ENCODE data around the gene BRAT1. TPM values are rescaled to one million over a fixed set of nuclear protein-coding genes. Genes with fewer than 3 reads are reported as not detected.
"Not testable (repeated sequence)": the region's sequence is repeated elsewhere in the genome, so short reads cannot be mapped to it uniquely, and the experiment has no call there.

BRAT1 gene
- total RNA-seq, 1 experiment from 2014 or later = 86.4 TPM

DNA sequence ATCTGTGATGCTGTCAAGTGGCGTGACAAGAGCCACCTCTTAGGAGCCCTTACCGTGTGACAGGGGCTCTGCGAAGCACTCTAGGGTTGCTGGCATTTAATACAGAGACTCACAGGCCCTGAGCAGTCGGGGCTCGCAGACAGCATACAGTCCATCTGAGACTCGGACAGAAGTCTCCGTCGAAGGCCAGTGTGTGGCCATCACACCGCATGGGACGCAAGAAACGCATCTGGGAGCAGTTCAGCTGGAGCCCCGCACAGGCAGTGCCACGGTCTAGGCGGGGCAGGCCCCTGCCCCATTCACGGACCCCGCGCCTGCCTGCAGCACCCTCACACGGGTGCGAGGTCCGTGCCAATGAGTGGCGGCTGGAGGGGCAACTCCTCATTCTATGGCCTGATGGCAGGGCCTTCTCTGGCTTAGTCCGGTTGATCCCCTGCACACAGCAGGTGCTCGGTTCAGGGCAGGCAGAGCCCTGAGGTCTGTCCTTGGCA, 37.1 kb upstream of the BRAT1 start:
- no peak for DNase-seq
- H3K36me3 ChIP-seq (replicated peaks; ENCODE audit: control insufficient read depth, insufficient read depth, low read length) = no peaks in the 10 kb centered on the region
- no peak overlapping the region for H3K4me3 ChIP-seq (ENCODE audit: insufficient read depth, low read depth, low read length)
- H3K27me3 ChIP-seq (ENCODE audit: control insufficient read depth, insufficient read depth, low read length) = no peaks in the 10 kb centered on the region

DNA sequence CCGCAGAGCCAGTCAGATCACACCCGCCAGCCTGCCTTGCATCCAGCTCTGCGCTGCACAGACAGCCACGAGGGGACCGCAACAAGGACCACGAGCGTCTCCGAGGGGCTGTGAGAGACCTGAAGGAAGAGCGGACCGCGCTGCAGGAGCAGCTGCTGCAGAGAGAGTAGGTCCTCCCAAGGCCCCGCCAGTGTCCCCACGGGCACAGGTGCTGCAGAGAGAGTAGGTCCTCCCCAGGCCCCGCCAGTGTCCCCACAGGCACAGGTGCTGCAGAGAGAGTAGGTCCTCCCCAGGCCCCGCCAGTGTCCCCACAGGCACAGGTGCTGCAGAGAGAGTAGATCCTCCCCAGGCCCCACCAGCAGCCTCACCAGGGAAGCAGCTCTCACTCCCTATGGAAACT, 34.6 kb upstream of the BRAT1 start:
- H3K36me3 ChIP-seq (replicated peaks; ENCODE audit: control insufficient read depth, insufficient read depth, low read length); H3K27me3 ChIP-seq (ENCODE audit: control insufficient read depth, insufficient read depth, low read length); H3K4me3 ChIP-seq (ENCODE audit: insufficient read depth, low read depth, low read length); DNase-seq: not testable (repeated sequence)

DNA sequence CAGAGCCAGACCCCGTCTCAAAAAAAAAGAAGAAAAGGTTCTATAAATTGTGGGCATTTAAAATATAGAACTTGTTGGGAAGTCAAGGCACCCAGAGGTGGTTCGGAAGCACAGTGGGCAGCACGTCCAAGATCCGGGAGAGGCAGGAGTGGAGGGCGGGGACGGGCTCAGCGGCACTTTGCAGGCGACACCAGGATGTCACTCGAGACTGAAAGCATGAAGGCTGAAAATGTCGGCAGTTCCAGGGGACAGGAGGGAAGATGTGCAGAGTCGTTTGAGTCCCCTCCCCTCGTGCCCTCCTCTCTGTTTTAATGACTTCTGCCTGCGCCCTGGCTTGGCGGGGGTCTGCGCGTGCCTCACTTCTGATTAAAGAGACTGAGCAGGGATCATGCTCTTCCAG, 34.0 kb upstream of the BRAT1 start:
- Histone ChIP-seq H3K36me3 (replicated peaks; ENCODE audit: control insufficient read depth, insufficient read depth, low read length) (no peaks in the 10 kb centered on the region; the same call in 1 of the 2 replicates), H3K4me3 (ENCODE audit: insufficient read depth, low read depth, low read length) (no peak overlapping the region), H3K27me3 (ENCODE audit: control insufficient read depth, insufficient read depth, low read length) (no peaks in the 10 kb centered on the region)
- DNase-seq = no peak

DNA sequence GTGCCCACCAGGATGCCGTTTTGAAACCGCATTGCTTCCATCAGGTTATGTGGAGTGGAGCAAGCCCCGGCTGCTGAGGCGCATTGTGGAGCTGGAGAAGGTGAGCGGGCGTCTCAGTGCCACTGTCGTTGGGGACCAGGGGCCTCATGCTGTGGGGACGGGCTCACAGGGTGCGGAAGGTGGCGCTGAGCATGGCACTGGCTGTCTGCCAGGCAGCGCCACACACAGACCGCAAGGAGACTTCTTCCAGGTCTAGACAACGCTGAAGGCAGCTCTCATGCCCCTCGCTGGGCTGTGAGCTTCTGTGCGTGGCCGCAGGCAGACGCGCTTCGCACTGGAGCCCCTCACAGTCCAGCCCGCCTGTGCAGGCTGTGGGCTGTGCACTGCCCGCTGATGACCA, 32.5 kb upstream of the BRAT1 start:
- DNase-seq = no peak
- Histone ChIP-seq H3K36me3 (replicated peaks; ENCODE audit: control insufficient read depth, insufficient read depth, low read length) (no peaks in the 10 kb centered on the region; the same call in 1 of the 2 replicates), H3K27me3 (ENCODE audit: control insufficient read depth, insufficient read depth, low read length) (no peaks in the 10 kb centered on the region), H3K4me3 (ENCODE audit: insufficient read depth, low read depth, low read length) (no peak overlapping the region)

DNA sequence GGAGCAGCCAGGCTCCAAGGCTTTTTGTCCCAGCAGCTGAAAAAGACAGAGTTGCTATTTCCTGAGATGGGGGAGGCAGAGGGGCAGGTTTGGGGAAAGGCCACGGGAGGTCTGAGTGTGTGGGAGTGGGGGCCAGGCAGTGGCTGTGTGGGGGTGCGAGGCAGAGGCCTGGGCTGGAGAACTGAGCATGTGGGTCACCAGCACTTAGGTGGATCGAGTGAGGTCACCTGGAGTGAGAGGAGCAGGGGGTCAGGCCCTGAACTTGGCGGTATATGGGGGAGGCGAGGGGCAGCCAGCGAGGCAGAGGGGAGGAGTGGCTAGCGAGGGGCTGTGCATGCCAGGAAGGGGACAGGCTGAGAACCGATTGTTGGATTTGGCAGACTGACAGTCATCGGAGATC, 31.8 kb upstream of the BRAT1 start:
- no peak for DNase-seq
- Histone ChIP-seq H3K27me3 (ENCODE audit: control insufficient read depth, insufficient read depth, low read length) (no peaks in the 10 kb centered on the region), H3K36me3 (replicated peaks; ENCODE audit: control insufficient read depth, insufficient read depth, low read length) (no peaks in the 10 kb centered on the region; the same call in 1 of the 2 replicates), H3K4me3 (ENCODE audit: insufficient read depth, low read depth, low read length) (no peak overlapping the region)

DNA sequence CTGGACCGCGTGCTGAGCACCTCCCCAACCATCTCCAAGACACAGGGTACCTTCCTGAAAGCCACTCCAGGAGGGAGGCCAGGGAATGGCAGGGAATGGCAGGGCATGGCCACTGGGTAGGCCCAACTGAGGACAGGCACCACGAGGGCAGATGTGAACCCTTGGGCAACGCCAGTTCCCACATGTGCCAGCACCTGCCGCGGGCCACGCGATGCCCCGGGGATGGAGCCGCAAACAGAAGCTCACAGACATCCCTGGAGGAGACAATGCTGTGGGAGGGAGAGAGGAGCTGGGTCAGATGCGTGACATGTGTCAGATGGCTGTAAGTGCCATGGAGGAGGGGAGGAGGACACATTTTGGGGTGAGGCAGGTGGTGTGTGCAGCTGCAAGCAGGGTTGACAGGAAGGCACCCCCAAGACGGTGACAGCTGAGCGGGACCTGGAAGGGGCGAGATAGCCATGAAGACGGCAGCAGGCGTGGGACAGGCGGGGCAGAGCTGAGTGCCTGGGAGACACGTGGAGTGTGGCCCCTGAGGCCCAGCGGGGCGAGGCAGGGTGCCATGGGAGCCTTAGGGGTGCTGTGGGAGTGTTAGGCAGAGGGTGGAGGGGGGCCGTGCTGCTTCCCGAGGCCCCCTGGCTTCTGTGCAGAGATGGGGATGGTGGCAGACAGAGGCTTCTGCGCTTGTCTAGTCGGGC, 31.1 kb upstream of the BRAT1 start:
- Histone ChIP-seq H3K36me3 (replicated peaks; ENCODE audit: control insufficient read depth, insufficient read depth, low read length) (no peaks in the 10 kb centered on the region; the same call in 1 of the 2 replicates), H3K4me3 (ENCODE audit: insufficient read depth, low read depth, low read length) (no peak overlapping the region), H3K27me3 (ENCODE audit: control insufficient read depth, insufficient read depth, low read length) (no peaks in the 10 kb centered on the region)
- peak; percentile 60 for DNase-seq

DNA sequence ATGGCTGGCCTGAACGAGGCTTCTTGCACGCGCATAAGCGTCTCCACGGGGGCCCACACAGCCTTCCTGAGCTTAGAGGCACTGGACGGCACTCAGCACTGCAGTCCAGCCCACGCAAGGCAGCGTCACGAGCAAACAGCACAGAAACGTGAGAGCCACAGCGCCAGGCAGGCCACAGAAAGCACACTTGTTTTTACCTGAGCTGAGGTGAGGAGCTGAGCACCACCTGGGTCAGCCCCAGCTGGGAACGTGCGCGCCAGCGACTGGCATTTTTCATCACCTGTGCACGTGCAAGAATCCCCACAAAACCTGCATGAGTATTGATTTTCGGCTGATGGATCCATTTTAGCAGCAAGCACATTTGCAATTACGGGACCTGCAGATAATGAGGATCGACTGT, 30.1 kb upstream of the BRAT1 start:
- Histone ChIP-seq H3K4me3 (ENCODE audit: insufficient read depth, low read depth, low read length) (no peak overlapping the region), H3K27me3 (ENCODE audit: control insufficient read depth, insufficient read depth, low read length) (no peaks in the 10 kb centered on the region), H3K36me3 (replicated peaks; ENCODE audit: control insufficient read depth, insufficient read depth, low read length) (no peaks in the 10 kb centered on the region; the same call in 1 of the 2 replicates)
- no peak for DNase-seq

DNA sequence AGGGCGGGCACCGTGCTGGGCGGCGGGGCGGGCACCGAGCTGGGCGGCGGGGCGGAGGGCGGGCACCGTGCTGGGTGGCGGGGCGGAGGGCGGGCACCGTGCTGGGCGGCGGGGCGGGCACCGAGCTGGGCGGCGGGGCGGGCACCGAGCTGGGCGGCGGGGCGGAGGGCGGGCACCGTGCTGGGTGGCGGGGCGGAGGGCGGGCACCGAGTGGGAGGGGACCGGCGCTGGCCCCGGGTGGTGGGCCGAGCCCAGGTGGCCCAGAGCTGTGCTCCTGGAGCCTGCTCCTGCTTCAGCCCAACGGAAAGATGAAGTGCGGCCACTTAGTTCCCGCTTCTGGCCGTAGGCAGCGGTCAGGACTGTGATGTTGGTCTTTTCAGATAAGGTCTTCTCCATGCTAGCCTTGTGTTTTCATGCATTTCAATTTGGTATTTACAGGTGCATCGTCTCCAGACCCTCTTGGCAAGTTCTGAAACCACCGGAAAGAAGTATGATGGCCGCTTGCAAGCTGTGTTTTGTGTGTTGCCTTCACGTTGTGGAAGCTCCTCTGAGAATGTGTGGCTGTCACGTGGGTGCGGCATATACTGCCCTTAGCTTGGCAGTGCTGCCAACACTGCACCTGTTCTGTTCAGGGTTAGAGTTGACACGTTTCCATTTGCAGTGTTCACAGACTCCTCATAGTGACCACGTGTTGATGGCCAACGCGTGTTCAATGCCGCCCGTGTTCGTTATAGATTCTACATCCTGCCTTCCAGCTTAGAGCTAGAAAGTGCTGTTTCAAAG, 28.7 kb upstream of the BRAT1 start:
- Histone ChIP-seq H3K36me3 (replicated peaks; ENCODE audit: control insufficient read depth, insufficient read depth, low read length) (no peaks in the 10 kb centered on the region; the same call in 1 of the 2 replicates), H3K27me3 (ENCODE audit: control insufficient read depth, insufficient read depth, low read length) (no peaks in the 10 kb centered on the region), H3K4me3 (ENCODE audit: insufficient read depth, low read depth, low read length) (no peak overlapping the region)
- no peak for DNase-seq

DNA sequence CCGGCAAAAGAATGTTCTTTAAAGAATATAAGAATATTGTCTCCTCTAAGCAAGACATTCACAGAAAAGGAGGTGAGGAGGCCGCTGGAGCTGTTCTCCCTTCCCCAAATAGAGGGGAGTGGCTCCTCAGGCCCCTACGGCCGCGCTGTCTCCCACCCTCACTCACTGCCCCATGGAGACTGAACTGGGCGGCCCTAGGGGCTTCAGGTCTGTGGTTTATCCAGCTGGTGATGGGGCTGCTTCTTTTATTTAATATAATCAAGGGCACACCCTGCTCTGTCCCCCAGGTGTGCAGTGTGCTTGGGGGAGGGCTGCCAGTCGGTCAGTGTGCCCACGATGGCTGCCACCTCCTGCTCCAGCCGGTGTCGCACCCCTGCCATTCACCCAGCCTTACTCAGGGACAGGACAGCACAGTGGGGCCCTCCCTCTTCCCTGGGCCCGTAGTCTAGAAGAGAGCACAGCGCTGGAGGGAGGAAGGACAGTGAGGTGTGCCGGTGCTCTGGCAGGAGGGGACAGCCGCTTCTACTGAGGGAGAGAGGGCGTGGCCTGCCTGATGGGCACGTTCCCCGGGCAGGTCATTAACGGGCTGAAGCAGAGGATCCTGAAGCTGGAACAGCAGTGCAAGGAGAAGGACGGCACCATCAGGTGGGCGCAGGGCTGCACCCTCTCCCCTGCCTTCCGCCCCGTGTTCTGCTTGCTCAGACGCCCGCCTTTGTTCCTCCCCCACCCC, 26.8 kb upstream of the BRAT1 start:
- no peaks in the 10 kb centered on the region for H3K27me3 ChIP-seq (ENCODE audit: control insufficient read depth, insufficient read depth, low read length)
- peak; percentile 69 for DNase-seq

DNA sequence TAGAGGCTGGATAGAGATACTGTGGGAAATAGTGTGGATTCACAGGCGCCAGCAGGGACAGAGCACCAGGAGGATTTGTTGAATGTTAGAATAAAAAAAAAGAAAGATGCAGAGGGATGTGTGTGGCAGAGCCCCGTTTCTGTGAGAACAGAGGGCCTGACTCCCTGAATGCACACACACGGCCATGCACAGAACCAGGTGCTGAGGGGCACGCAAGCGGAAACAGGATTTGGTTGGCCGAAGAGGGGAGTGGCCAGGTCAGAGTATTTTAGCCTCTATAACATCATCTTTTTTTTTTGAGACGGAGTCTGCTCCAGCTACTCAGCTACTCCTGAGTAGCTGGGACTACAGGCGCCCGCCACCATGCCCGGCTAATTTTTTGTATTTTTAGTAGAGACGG, 25.3 kb upstream of the BRAT1 start:
- no peak overlapping the region for H3K4me3 ChIP-seq (ENCODE audit: insufficient read depth, low read depth, low read length)
- no peak for DNase-seq
- H3K36me3 ChIP-seq (replicated peaks; ENCODE audit: control insufficient read depth, insufficient read depth, low read length) = no peaks in the 10 kb centered on the region
- H3K27me3 ChIP-seq (ENCODE audit: control insufficient read depth, insufficient read depth, low read length) = no peaks in the 10 kb centered on the region

More for the DNA sequence above, 26.8 kb upstream of the BRAT1 start:
- H3K4me3 ChIP-seq (ENCODE audit: insufficient read depth, low read depth, low read length) = no peak overlapping the region
- H3K36me3 ChIP-seq (replicated peaks; ENCODE audit: control insufficient read depth, insufficient read depth, low read length) = no peaks in the 10 kb centered on the region; the same call in 1 of the 2 replicates

DNA sequence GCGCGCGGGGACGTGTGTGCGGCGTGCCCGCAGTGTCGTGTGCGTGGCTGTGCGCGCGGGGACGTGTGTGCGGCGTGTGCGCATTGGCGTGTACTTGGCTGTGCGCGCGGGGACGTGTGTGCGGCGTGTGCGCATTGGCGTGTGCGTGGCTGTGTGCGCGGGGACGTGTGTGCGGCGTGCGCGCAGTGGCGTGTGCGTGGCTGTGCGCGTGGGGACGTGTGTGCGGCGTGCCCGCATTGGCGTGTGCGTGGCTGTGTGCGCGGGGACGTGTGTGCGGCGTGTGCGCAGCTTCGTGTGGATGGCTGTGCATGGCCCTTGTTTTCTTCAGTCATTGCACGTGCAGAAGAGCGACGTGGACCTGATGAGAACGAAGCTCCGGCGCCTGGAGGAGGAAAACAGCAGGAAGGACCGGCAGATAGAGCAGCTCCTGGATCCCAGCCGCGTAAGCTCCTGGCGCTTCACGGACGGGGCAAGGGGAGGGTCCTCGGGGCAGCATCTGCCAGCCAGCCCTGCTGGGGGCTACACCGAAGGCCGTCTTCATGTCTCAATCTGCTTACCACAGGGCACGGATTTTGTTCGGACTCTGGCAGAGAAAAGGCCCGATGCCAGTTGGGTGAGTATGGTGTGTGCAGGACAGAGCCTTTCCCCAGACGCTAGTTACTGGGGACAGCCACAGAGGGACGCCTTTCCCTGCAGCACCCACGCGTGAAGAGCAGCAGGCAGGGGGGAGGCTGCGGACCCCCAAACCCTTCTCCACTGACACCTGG, 22.8 kb upstream of the BRAT1 start:
- H3K27me3 ChIP-seq (ENCODE audit: control insufficient read depth, insufficient read depth, low read length) = no peaks in the 10 kb centered on the region
- H3K4me3 ChIP-seq (ENCODE audit: insufficient read depth, low read depth, low read length) = no peak overlapping the region
- no peaks in the 10 kb centered on the region for H3K36me3 ChIP-seq (replicated peaks; ENCODE audit: control insufficient read depth, insufficient read depth, low read length)
- DNase-seq = peak; percentile 46

DNA sequence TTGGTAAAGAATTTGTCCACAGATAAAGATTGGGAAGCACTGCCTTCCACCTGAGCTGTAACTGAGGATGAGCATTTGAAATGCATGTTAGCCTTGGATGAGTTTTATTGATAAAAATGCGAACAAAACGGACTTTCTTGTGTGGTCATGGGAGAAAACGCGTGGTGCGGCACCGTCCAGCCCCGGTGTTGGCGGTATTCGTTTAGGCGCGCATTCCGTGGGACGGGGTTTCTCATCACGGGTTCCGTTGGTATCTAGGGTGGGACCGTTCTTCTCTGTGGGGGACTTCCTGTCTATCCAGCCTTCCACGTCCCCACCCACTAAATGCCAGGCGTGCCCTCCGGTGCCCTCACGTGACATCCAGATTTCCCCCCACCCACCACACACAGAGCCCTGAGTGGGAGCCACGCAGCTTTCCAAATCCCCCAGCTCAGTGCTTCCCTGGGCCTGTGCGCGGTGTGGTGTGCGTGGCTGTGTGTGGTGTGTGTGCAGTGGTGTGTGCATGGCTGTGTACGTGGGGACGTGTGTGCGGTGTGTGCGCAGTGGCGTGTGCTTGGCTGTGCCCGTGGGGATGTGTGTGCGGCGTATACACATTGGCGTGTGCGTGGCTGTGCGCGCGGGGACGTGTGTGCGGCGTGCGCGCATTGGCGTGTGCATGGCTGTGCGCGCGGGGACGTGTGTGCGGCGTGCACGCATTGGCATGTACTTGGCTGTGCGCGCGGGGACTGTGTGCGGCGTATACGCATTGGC, 21.6 kb upstream of the BRAT1 start:
- no peak overlapping the region for H3K4me3 ChIP-seq (ENCODE audit: insufficient read depth, low read depth, low read length)
- DNase-seq = peak; percentile 26
- H3K36me3 ChIP-seq (replicated peaks; ENCODE audit: control insufficient read depth, insufficient read depth, low read length) = no peaks in the 10 kb centered on the region
- no peaks in the 10 kb centered on the region for H3K27me3 ChIP-seq (ENCODE audit: control insufficient read depth, insufficient read depth, low read length)

DNA sequence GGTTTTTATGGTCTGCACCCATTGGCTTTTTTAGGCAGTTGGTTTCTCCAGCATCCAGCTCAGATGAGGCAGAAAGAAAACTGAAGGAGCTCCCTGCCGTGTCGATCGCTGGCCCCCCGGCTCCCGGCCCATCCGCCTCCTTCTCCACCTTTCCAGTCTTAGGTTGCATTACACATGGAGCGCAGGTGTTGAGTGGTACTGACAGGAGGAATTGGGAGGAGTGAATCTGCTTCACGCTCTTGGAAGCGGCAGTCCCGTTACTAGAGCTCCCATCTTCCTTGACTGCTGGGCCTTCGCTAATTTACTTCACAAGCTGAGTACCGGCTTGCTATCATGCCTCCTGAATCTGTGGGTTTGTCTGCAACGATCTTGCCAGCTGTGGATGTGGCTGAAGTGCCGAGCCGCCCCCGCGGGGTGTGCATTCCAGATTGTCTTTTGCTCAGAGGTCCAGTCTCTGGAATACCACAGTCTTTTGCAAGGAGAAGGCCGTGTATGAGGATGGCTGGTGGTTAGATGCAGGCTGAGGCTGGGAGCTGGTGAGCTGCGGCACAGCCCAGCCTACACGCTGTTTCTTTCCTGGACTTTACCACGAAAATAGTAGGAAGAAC, 20.5 kb upstream of the BRAT1 start:
- no peaks in the 10 kb centered on the region for H3K27me3 ChIP-seq (ENCODE audit: control insufficient read depth, insufficient read depth, low read length)
- H3K4me3 ChIP-seq (ENCODE audit: insufficient read depth, low read depth, low read length) = no peak overlapping the region
- no peak for DNase-seq
- H3K36me3 ChIP-seq (replicated peaks; ENCODE audit: control insufficient read depth, insufficient read depth, low read length) = no peaks in the 10 kb centered on the region
